HL-60 (cell line): ENCODE results near the gene NPAS1.

Source experiments
- DNase-seq, 2 experiments: peaks; one replicate each; pipeline ENCODE4 v3.0.0-alpha.2; 2010 to 2020; ENCODE audit warnings: low read depth in 1 of 2, low spot score in 1 of 2
- H3K27ac ChIP-seq: fragments of 250-450 bp; sonication (Bioruptor Pico); replicated peaks from 2 replicates; pipeline ENCODE4 v1.5.1; 2020; ENCODE audit warnings: mild to moderate bottlenecking, moderate library complexity
- H3K27me3 ChIP-seq: fragments of 250-450 bp; sonication (Bioruptor Pico); 2 replicates; pipeline ENCODE4 v1.5.1; 2021; ENCODE audit warnings: mild to moderate bottlenecking, moderate library complexity; ENCODE audit not compliant: insufficient read depth, poor library complexity, severe bottlenecking
- H3K4me3 ChIP-seq: replicated peaks from 2 replicates; pipeline ENCODE4 v1.5.1; 2011; ENCODE audit warnings: mild to moderate bottlenecking, control low read depth, low read length; ENCODE audit not compliant: insufficient read depth
- CTCF ChIP-seq: IDR thresholded peaks from one replicate; pipeline ENCODE4 v1.5.1; 2011; ENCODE audit warnings: low read length, control low read depth, inconsistent platforms; ENCODE audit not compliant: insufficient read depth
- GABPA ChIP-seq: IDR thresholded peaks from 2 replicates; pipeline ENCODE4 v1.6.1; 2012; ENCODE audit warnings: low read depth
- POLR2AphosphoS5 ChIP-seq: IDR thresholded peaks from 2 replicates; pipeline ENCODE4 v1.6.1; 2012; ENCODE audit warnings: low read depth
- SPI1 ChIP-seq: IDR thresholded peaks from 2 replicates; pipeline ENCODE4 v1.6.1; 2012; ENCODE audit warnings: low read depth, mild to moderate bottlenecking, borderline replicate concordance
- TF ChIP-seq, protein P1 (sequence below): IDR thresholded peaks from 2 replicates; pipeline ENCODE4 v1.6.1; 2012; ENCODE audit warnings: low read depth; ENCODE audit not compliant: insufficient replicate concordance

Gene NPAS1

DNA sequence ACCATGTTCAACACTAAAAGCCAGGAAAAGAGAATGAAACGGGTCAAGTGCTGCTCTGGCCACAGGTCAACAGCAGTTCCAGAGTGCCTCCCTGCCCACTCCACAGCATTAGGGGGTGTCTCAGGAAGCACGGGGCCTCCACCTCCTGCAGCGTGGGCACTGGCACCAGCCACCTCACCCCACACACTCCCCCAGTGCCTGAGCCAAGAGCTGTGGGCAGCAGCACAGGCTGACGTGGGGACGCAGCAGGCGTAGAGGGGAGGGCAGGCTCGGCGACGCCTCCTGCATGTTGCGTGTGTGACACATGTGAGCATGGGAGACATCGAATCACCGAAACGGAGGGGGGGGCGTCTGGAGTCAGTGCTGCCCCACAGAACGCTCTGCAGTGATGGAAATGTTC lies 50.2 kb downstream of the NPAS1 start:
- no peaks in the 10 kb centered on the region for H3K27me3 ChIP-seq
- TF ChIP-seq POLR2AphosphoS5, result no peak
- TF ChIP-seq GABPA, result no peak
- TF ChIP-seq, protein P1, sequence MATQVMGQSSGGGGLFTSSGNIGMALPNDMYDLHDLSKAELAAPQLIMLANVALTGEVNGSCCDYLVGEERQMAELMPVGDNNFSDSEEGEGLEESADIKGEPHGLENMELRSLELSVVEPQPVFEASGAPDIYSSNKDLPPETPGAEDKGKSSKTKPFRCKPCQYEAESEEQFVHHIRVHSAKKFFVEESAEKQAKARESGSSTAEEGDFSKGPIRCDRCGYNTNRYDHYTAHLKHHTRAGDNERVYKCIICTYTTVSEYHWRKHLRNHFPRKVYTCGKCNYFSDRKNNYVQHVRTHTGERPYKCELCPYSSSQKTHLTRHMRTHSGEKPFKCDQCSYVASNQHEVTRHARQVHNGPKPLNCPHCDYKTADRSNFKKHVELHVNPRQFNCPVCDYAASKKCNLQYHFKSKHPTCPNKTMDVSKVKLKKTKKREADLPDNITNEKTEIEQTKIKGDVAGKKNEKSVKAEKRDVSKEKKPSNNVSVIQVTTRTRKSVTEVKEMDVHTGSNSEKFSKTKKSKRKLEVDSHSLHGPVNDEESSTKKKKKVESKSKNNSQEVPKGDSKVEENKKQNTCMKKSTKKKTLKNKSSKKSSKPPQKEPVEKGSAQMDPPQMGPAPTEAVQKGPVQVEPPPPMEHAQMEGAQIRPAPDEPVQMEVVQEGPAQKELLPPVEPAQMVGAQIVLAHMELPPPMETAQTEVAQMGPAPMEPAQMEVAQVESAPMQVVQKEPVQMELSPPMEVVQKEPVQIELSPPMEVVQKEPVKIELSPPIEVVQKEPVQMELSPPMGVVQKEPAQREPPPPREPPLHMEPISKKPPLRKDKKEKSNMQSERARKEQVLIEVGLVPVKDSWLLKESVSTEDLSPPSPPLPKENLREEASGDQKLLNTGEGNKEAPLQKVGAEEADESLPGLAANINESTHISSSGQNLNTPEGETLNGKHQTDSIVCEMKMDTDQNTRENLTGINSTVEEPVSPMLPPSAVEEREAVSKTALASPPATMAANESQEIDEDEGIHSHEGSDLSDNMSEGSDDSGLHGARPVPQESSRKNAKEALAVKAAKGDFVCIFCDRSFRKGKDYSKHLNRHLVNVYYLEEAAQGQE, result no peak
- no peak overlapping the region for H3K27ac ChIP-seq
- H3K4me3 ChIP-seq, result no peak overlapping the region
- no peak for DNase-seq

- TF ChIP-seq GABPA (no peak), SPI1 (no peak)
- Histone ChIP-seq H3K4me3 (no peak overlapping the region), H3K27me3 (no peaks in the 10 kb centered on the region), H3K27ac (no peak overlapping the region)
- DNase-seq, result no peak
Observed at GRCh38 chr19:47070756-47071155, 51.1 kb downstream of the NPAS1 start.

- H3K27ac ChIP-seq, result no peak overlapping the region
- TF ChIP-seq CTCF (no peak), POLR2AphosphoS5 (no peak), SPI1 (no peak), GABPA (no peak)
- TF ChIP-seq, protein P1, result no peak
- no peak for DNase-seq
- no peaks in the 10 kb centered on the region for H3K27me3 ChIP-seq
- H3K4me3 ChIP-seq, result no peak overlapping the region
Observed at GRCh38 chr19:47071731-47072130, 52.1 kb downstream of the NPAS1 start.

- H3K4me3 ChIP-seq, result no peak overlapping the region
- TF ChIP-seq, protein P1, result no peak
- no peak for TF ChIP-seq CTCF
- TF ChIP-seq GABPA, result no peak
- no peak for TF ChIP-seq POLR2AphosphoS5
- TF ChIP-seq SPI1, result no peak
Observed at GRCh38 chr19:47072323-47072722, 52.7 kb downstream of the NPAS1 start.

More at GRCh38 chr19:47072323-47072722, 52.7 kb downstream of the NPAS1 start:
- no peak for DNase-seq
- Histone ChIP-seq H3K27me3 (no peaks in the 10 kb centered on the region), H3K27ac (no peak overlapping the region)
